Jurkat, Clone E6-1 (cell line): ENCODE results near the gene ATP1A3.
"Not testable (repeated sequence)": the region's sequence is repeated elsewhere in the genome, so short reads cannot be mapped to it uniquely, and the experiment has no call there.

Source experiments
- DNase-seq: peaks from one replicate; pipeline ENCODE4 v3.0.0-alpha.2; 2011; ENCODE audit warnings: low read depth, low spot score
- H3K4me3 ChIP-seq: 2 replicates; pipeline ENCODE4 v1.5.1; 2011; ENCODE audit warnings: mild to moderate bottlenecking, low read length, control low read depth, moderate library complexity

ATP1A3 gene

GRCh38 chr19:41991925-41992569 lies 2.0 kb downstream of the ATP1A3 start:
- not testable (repeated sequence) for H3K4me3 ChIP-seq, DNase-seq

GRCh38 chr19:41991025-41991424 lies 3.0 kb downstream of the ATP1A3 start:
- H3K4me3 ChIP-seq = no peak overlapping the region
- no peak for DNase-seq

- DNase-seq = no peak
- no peak overlapping the region for H3K4me3 ChIP-seq
Measured at GRCh38 chr19:41990615-41991014, 3.4 kb downstream of the ATP1A3 start.

DNA sequence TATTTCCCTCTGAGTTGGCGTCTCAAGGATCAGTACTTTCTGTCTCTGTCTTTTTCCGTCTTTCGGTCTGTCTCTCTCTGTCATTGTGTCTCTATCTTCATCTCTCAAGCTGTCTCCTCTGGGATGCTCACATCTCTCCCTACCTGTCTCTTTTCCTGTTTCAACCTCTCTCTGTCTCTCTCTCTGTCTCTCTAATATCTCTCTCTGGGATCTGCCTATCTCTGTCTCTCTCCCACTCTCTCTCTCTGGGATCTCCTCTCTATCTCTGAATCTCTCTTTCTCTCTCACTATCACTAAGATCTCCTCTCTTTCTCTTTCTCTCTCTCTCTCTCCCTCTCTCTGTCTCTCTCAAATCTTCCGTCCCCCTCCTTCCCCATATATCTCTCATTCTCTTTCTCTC lies 4.0 kb downstream of the ATP1A3 start:
- no peak for DNase-seq
- H3K4me3 ChIP-seq = no peak overlapping the region

DNA sequence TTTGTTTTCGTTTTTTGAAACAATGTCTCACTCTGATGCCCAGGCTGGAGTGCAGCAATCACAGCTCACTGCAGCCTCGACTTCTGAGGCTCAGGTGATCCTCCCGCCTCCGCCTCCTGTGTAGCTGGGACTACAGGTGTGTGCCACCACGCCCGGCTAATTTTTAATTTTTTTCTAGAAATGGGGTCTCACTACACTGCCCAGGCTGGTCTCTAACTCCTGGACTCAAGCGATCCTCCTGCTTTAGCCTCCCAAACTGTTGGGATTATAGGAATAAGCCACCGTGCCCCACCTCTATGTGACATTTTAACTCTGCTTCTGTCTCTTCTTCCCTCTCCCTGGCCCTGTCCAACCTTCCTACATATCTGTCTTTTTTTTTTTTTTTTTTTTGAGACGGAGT lies 5.1 kb downstream of the ATP1A3 start:
- H3K4me3 ChIP-seq = no peak overlapping the region
- DNase-seq = no peak

- H3K4me3 ChIP-seq = no peak overlapping the region
- DNase-seq = no peak
Measured at GRCh38 chr19:41987141-41987860, 6.7 kb downstream of the ATP1A3 start.

- no peak for DNase-seq
- no peak overlapping the region for H3K4me3 ChIP-seq
Measured at GRCh38 chr19:41984961-41985360, 9.1 kb downstream of the ATP1A3 start.

GRCh38 chr19:41981724-41982123 lies 12.3 kb downstream of the ATP1A3 start:
- DNase-seq = no peak
- no peak overlapping the region for H3K4me3 ChIP-seq

GRCh38 chr19:41978470-41978869 lies 15.6 kb downstream of the ATP1A3 start:
- H3K4me3 ChIP-seq = no peak overlapping the region
- no peak for DNase-seq

DNA sequence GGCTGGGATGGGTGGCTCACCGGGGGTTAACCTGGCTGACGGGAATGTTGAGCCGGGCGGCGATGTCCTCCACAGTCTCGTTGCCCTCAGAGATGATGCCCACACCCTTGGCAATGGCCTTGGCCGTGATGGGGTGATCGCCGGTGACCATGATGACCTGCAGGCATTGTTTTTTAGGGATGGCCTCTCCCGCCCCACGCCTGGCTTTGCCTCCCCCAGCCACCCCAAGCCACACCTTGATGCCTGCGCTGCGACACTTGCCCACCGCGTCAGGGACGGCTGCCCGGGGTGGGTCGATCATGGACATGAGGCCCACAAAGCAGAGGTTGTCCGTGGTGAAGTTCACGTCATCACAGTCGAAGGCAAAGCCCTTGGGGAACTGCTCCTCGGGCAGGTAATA lies 16.1 kb downstream of the ATP1A3 start:
- no peak for DNase-seq
- no peak overlapping the region for H3K4me3 ChIP-seq

DNA sequence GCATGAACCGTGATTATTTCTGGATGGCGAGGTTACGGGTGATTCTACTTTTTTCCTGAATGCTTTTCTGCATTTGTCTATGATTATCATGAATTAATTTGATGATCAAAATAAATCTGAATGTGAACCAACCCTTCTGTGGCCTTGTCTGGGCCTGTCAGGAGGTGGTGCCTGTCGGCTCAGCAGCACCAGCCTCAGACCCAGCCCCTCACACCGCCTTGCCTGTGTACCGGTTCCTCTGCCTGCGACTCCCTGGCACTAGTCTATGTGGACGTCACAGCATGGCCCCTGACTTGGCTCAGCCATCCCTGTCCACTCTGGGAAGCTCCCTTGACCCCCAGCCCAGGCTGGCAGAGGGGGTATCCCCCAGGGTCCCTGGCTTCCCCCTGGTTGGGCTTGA lies 19.4 kb downstream of the ATP1A3 start:
- DNase-seq = no peak
- H3K4me3 ChIP-seq = no peak overlapping the region

DNA sequence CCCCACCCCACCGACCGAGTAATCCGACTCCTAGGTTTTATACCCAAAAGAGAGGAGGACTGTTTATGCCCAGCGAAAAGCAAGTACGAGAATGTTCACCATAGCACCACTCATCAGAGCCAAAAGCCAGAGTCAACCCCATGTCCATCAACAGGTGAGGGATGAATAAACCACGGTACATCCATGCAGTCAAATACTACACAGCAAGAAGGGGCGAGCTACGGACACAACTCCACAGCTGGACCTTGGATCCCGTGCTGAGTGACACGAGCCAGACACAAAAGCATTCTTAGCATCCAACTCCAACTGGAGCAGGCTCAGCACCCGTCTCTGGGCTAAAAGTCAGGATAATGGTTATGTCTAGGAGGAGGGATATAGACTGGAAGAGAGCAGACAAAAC lies 22.7 kb downstream of the ATP1A3 start:
- no peak overlapping the region for H3K4me3 ChIP-seq
- DNase-seq = no peak

DNA sequence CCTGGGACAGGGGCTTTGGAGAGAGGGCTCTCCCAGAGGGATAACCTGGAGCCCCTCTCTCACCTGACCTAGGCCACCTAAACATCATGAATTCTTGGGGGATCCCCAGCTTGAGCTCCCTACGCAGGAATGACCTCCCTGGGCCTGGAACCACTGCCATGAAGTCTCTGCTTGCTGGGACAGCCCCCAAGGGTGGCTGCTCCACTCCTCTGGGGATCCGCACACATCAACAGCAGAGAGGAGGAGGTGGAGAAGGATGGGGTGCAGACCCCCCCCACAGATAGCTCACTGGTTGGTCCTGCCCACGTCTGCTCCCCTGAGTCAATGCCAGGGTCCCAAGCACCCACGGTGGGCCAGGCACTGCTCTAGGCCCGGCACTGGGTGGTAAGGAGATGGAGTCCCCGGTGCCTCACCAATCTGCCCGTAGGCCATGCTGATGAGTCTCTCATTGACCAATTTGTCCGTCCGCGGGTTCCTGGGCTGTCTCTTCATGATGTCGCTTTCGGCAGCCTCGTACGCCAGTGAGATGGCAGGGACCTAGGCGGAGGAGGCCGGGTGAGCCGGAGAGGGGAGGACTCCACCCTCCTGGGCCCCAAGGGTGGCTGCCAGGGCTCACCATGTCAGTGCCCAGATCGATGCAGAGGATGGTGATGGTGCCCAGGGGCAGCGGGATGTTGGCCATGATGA lies 24.1 kb downstream of the ATP1A3 start:
- no peak overlapping the region for H3K4me3 ChIP-seq
- no peak for DNase-seq

DNA sequence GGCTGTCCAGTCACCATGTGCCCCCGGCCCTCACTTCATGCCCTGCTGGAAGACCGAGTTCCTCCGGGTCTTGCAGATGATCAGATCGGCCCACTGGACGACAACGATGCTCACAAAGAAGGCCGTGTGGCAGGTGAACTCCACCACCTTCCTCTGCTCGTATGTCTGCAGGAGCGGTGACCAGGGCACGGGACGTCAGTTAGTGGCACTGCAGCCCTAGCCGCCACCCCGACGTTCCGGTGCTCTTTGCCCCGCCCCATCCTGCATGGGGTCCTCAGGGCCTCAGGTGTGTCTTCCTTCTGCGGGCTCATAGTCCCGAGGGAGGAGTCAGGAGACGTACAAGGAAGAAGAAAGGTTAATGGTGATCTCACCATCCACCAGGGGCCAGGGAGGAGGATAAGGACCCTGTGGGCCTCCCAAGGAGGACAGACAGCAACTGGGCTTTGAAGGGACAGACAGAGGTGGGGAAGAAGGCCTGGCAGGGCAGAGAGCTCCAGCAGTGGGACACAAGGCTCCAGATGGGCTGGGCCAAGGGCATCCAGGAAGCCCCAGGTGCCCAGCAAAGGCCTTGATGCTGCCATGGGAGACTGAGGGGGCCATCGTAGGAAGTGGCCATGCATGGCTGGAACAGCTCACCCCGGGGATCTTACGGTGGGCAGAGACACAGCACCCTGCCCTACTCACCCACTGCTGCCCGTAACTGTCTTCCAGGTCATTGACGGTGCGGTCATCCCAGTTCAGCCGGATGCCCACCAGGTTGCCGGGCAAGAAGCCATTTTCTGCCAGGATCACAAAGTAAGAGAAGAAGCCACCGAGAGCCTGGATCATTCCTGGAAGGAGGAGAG lies 25.1 kb downstream of the ATP1A3 start:
- H3K4me3 ChIP-seq = no peak overlapping the region
- DNase-seq = no peak

DNA sequence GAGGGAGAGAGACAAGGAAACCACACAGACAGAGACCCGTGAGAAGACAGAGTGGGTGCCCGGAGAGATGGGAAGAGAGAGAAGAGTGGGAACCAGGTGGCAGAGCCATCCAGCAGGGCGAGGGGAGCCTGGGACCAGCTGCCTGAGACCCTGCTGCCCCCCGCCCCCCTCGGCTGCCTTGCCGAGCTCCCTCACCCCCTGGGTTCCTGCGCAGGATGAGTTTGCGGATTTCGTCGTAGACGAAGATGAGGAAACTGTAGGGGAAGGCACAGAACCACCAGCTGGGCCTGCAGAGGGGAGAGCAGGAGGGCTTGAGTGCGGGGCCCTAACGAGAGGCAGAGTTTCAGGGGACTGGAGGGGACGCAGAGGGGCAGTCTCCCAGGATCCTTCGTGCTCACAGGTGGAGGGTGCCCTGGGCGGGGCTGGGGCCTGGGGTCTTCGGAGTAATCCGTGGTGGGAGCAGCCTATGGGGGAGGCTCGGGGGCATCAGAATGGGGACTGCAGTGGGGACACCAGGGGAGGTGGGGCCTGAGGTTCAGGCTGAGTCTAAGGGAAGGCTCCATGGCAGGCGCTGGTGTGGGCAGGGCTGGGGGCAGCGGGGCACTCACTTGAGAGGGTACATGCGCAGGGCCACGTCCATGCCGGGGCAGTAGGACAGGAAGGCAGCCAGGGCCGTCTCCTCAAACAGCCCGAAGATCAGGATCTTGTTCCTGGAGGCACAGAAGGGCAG lies 26.8 kb downstream of the ATP1A3 start:
- DNase-seq = no peak
- H3K4me3 ChIP-seq = no peak overlapping the region

GRCh38 chr19:41965106-41965505 lies 28.9 kb downstream of the ATP1A3 start:
- H3K4me3 ChIP-seq = no peak overlapping the region
- peak; percentile 74 for DNase-seq

- no peak overlapping the region for H3K4me3 ChIP-seq
- no peak for DNase-seq
Measured at GRCh38 chr19:41960973-41961372, 33.1 kb downstream of the ATP1A3 start.

- DNase-seq = peak; percentile 86
- peak within 1 kb of the TSS; percentile 78 for H3K4me3 ChIP-seq
Measured at GRCh38 chr19:41959056-41960053, 34.7 kb downstream of the ATP1A3 start, which contains the start of gene RABAC1. Gene RABAC1, minus strand, starts transcription at chr19:41959321. Its CDS starts 29 bp downstream, at chr19:41959292.
